Dendritic cell treated with granulocyte-macrophage colony-stimulating factor and Interleukin-4, amounts not matched to agents 40 ng/mL and 50 ng/mL, for 4 days (primary cell): ENCODE data around the gene MAB21L4.

Source experiments
- H3K27ac Mint-ChIP-seq: one replicate; pipeline ENCODE4 v1.8.0; 2022; ENCODE audit warnings: mild to moderate bottlenecking, mixed read lengths
- H3K27me3 Mint-ChIP-seq: one replicate; pipeline ENCODE4 v1.8.0; 2022; ENCODE audit warnings: mild to moderate bottlenecking, mixed read lengths
- H3K36me3 Mint-ChIP-seq: one replicate; pipeline ENCODE4 v1.8.0; 2022; ENCODE audit warnings: low read depth, mixed read lengths
- H3K4me1 Mint-ChIP-seq: one replicate; pipeline ENCODE4 v1.8.0; 2022; ENCODE audit warnings: low read depth, mixed read lengths
- H3K4me3 Mint-ChIP-seq: one replicate; pipeline ENCODE4 v1.8.0; 2022; ENCODE audit warnings: mild to moderate bottlenecking, moderate library complexity, mixed read lengths
- H3K9me3 Mint-ChIP-seq: one replicate; pipeline ENCODE4 v1.8.0; 2022; ENCODE audit warnings: mixed read lengths
- intact Hi-C: fragments of 100-400 bp; cut with micrococcal nuclease; formaldehyde crosslinking; loops from one replicate; pipeline ENCODE4 v1.15.0; 2022

MAB21L4 gene

DNA sequence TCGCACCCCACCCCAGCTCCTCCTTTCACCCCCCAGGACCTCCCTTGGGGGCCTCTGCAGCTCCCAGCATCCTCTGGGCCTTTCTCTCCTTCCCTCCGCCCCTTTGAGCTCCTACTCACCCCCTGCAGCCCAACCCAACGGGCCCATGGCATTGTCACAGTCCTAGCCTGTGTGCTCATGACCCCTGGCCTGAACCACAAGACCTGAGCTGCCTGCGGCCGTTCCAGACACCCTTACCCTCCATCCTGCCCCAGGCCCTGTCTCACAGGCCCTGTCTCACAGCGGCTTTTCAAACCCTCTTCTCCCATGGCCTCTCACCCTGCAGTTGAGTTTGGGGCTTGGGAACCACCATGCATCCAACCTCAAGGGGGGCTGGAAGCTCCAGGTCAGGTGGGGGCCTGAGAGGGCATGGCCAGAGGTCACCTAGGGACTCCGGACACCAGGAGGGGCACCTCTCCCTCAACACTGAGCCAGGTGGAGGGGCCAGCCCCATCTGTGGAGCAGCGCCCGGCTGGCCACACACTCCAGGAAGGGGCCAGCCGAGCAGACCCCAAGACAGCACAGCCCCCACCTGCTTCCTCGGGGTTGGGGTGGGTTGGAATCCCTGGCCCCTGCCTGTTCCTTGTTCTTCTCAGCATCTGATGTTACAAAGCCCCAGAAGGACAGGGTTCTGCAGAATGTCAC is 6.9 kb downstream of the MAB21L4 start:
- peaks cover 9% of the 10 kb centered on the region for H3K9me3 Mint-ChIP-seq
- intact Hi-C loops = no loop called here
- peaks cover 3% of the 10 kb centered on the region for H3K27me3 Mint-ChIP-seq
- H3K27ac Mint-ChIP-seq = no peak overlapping the region
- no peaks in the 10 kb centered on the region for H3K36me3 Mint-ChIP-seq
- peaks cover 19% of the 10 kb centered on the region for H3K4me1 Mint-ChIP-seq
- no peak overlapping the region for H3K4me3 Mint-ChIP-seq

DNA sequence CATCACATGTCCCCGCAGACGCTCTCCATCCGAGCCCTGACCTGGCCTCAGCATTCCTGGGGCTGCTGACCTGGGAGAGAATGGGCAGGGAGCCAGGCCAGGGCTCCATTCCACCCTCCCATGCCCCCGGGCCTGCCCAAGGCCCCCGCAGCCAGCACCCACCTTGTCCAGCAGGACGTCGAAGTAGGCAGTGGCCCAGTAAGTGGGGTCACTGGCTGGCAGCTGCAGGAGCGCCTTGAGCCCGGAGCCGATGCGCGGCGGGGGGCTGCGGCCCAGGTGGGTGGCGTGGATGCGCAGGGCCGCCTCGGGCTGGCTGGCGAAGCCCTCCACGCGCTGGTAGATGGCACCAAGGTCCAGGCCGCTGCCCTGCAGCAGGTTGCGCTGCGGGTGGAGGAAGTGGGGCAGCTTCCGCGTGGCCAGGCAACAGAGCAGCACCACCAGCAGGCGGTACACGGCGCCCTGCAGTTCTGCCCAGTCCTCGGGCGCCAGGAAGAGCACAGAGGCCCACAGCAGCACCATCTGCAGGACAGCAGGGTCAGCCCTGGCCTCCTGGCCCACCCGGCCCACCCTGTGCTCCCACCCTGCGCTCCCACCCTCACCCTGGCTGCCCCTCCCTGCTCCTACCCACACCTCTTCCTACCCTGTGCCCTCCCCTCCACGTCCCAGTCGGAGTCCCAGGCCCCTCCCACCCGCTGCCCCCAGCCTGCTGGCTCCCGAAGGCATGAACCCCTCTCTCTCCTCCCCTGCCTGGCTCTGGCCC is 7.6 kb downstream of the MAB21L4 start:
- Mint-ChIP-seq H3K4me3 (no peak overlapping the region), H3K27me3 (peaks cover 3% of the 10 kb centered on the region), H3K27ac (no peak overlapping the region), H3K4me1 (peaks cover 14% of the 10 kb centered on the region), H3K36me3 (no peaks in the 10 kb centered on the region), H3K9me3 (peaks cover 9% of the 10 kb centered on the region)
- intact Hi-C loops = no loop called here

DNA sequence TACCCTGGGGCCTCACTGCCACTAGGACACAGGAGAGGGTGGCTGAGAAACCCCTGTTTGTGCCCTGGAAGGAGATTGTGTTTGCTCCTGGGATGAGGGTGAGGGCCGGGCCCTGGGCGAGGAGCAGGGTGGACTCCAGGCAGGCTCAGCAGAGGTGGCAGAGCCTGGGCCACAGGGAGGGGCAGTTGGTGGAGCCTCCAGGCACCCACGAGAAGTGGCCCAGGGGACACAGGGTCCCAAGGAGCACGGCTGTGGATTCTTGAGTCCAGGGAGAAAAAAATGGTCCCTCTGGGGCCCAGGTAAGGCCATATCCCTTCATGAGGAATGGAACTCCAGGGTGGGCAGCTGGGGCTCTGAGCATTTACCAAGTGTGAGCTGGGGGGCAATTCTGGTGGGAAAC is 8.3 kb downstream of the MAB21L4 start:
- intact Hi-C loops = no loop called here
- Mint-ChIP-seq H3K4me1 (peaks cover 14% of the 10 kb centered on the region), H3K9me3 (peaks cover 9% of the 10 kb centered on the region), H3K4me3 (no peak overlapping the region), H3K27me3 (peaks cover 3% of the 10 kb centered on the region), H3K27ac (no peak overlapping the region), H3K36me3 (no peaks in the 10 kb centered on the region)

DNA sequence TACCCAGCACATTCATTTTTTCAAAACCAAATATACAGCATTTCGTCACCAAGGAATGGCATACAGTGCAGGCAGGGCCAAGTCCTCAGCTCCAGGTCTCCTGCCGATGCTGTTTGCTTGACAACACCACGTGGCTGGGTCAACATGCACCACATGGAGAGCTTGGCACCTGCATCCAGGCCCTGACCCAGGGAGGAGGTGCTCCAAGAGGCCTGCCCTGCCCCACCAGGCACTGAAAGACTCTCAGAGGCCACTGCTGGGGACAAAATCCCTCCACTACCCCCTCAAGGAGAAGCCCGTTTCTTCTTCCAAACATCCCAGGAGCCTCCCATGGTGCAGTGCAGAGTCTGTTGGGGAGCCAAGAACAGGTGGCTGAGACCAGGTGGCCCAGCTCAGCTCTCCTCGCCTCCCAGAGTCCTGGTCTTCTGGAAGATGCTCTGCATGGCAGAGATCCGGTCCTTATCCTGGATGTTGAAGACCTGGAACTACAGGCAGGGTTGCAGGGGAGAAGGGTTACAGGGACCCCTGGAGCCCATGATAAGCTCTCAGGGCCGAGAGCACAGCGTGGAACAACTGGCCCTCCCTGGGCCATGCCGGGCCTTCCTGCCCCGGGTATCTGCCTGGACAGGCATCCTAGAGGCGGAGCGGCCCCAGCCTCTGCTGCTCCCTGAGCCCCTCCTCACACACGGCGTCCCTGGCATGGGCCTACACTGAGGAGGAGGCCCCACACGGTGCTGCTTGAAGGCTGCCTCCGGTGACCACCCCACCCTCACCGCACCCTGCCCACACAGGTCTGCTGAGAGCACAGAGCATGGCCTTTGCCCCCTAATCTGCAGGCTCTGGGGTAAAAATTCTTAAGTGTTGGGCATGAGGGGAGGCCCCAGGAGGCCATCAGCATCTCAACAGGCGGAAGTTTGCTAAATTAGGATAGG is 9.0 kb downstream of the MAB21L4 start:
- H3K4me1 Mint-ChIP-seq = peaks cover 14% of the 10 kb centered on the region
- H3K4me3 Mint-ChIP-seq = no peak overlapping the region
- H3K36me3 Mint-ChIP-seq = no peaks in the 10 kb centered on the region
- peaks cover 9% of the 10 kb centered on the region for H3K9me3 Mint-ChIP-seq
- intact Hi-C loops = no loop called here
- no peak overlapping the region for H3K27ac Mint-ChIP-seq
- peaks cover 3% of the 10 kb centered on the region for H3K27me3 Mint-ChIP-seq

DNA sequence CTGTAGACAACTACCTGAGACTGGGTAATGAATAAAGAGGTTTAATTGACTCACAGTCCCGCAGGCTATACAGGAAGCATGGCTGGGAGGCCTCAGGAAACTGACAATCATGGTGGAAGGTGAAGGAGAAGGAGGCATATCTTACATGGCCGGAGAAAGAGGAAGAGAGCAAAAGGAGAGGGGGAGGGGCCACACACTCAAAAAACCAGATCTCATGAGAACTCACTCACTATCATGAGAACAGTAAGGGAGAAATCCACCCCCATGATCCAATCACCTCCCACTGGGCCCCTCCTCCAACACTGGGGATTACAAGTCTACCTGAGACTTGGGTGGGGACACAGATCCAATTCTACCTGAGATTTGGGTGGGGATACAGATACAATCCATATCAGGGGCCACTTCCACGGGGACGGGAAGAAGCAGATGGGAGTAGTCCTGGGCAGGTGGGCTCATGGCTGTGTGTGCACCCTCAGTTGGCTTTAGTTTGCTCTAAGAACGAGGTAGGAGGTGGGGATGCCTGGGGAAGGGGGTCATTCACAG is 9.9 kb downstream of the MAB21L4 start:
- Mint-ChIP-seq H3K4me1 (peaks cover 14% of the 10 kb centered on the region), H3K9me3 (peaks cover 9% of the 10 kb centered on the region), H3K36me3 (no peaks in the 10 kb centered on the region), H3K27me3 (peaks cover under 1% of the 10 kb centered on the region), H3K4me3 (no peak overlapping the region), H3K27ac (no peak overlapping the region)
- intact Hi-C loops = no loop called here

DNA sequence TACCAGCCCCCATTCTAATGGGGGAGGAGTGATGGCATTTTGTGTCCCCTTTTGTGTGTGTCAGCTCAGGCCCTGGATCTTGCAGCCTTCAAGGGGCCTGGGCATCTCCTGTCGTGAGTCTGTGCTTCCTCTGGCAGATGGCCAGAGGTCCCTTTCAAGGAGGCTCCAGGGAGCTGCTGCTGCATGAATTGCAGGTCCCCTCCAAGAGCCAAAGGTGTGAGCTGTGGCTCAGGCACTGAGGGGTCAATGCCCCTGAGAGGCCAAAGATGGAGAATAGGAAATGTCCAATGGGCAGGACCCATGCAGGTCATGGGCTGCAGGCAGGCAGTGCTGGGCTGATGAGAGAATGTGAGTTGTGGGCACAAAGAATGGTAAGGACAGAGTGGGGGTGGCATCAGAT is 10.4 kb downstream of the MAB21L4 start:
- Mint-ChIP-seq H3K27me3 (no peaks in the 10 kb centered on the region), H3K27ac (no peak overlapping the region), H3K36me3 (no peaks in the 10 kb centered on the region), H3K9me3 (peaks cover 9% of the 10 kb centered on the region), H3K4me1 (peaks cover 14% of the 10 kb centered on the region), H3K4me3 (no peak overlapping the region)
- intact Hi-C loops = no loop called here

DNA sequence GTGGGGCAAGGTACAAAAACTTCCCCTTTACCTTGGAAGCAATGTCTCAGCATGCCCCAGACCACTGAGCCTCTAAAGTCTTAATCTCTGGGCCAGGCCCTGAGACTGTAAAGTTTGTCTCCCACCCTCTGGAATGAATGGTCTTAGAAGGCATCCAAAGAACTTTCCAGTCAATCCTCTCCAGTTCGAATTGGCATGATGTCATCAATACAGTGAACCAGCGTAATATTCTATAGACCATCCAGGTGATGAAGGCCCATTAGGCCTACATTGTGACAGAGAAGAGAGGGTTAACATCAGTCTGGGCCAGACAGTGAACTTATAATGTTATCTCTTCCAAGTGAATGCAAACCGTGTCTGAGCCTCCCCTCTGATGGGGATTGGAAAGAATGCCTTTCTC is 11.2 kb downstream of the MAB21L4 start:
- H3K27ac Mint-ChIP-seq = no peak overlapping the region
- no peak overlapping the region for H3K4me3 Mint-ChIP-seq
- no peaks in the 10 kb centered on the region for H3K36me3 Mint-ChIP-seq
- no peaks in the 10 kb centered on the region for H3K27me3 Mint-ChIP-seq
- H3K9me3 Mint-ChIP-seq = peaks cover 9% of the 10 kb centered on the region
- peaks cover 14% of the 10 kb centered on the region for H3K4me1 Mint-ChIP-seq
- intact Hi-C loops = no loop called here

DNA sequence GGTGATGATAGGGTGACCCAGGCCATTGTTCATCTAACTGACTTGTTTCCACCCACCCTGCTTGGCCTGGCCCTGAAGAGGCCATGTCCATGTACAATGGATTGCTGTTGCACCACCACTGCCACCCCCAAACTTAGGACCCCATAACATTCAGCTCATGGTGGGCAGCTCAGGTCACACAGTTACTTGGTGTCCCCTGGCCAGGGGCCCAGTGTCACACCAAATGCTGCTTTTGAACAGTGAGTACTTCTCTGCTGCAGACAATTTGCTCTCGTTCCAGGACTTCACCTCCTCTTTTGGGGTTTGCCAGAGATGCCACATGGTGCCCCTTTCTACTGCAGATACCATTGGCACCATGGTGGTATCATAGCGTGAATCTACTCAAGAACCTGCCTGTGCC is 11.7 kb downstream of the MAB21L4 start:
- no peak overlapping the region for H3K4me3 Mint-ChIP-seq
- peaks cover 9% of the 10 kb centered on the region for H3K9me3 Mint-ChIP-seq
- H3K27me3 Mint-ChIP-seq = no peaks in the 10 kb centered on the region
- no peak overlapping the region for H3K27ac Mint-ChIP-seq
- H3K36me3 Mint-ChIP-seq = no peaks in the 10 kb centered on the region
- peaks cover 14% of the 10 kb centered on the region for H3K4me1 Mint-ChIP-seq
- intact Hi-C loops = no loop called here

DNA sequence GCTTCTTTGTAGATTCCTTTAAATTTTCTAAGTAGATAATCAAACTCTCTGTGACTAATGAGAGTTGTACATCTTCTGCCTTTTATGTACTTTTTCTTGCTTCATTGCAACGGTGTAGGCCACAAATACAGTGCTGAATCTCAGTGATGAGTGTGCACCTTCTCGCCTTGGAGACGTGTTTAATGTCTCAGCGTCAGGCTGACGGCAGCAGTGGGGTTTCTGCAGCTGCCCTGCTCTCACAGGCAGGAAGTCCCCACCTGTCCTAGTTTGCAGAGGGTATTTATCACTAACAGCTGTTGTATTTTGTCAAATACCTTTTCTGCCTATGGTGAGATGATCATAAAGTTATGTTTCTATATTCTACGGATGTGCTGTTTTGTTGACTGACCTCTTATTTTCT is 14.0 kb downstream of the MAB21L4 start:
- Mint-ChIP-seq H3K9me3 (peaks cover 9% of the 10 kb centered on the region), H3K4me1 (peaks cover 14% of the 10 kb centered on the region), H3K27ac (no peak overlapping the region), H3K4me3 (no peak overlapping the region), H3K36me3 (no peaks in the 10 kb centered on the region), H3K27me3 (no peaks in the 10 kb centered on the region)
- intact Hi-C loops = no loop called here

DNA sequence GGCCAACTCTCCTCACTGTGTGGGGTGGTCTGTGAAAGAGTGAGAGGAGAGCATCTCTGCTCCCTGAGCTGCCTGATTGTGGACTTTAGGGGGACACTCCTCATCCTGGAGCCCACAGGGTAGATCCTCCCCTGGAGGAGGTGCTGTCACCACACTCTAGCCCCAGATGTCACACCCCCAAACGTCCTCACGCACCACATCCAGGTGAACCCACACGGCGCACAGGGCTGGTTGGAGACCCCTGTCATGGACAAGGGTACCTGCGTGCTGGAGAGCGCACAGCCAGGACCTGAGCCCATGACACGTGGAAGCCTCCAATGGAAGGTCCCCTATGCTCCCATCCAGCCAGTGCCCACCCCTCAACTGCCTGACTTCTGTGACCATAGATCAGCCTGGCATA is 16.9 kb downstream of the MAB21L4 start:
- Mint-ChIP-seq H3K27ac (no peak overlapping the region), H3K36me3 (no peaks in the 10 kb centered on the region), H3K4me3 (no peak overlapping the region), H3K4me1 (no peaks in the 10 kb centered on the region), H3K27me3 (no peaks in the 10 kb centered on the region), H3K9me3 (no peaks in the 10 kb centered on the region)
- intact Hi-C loops = no loop called here

DNA sequence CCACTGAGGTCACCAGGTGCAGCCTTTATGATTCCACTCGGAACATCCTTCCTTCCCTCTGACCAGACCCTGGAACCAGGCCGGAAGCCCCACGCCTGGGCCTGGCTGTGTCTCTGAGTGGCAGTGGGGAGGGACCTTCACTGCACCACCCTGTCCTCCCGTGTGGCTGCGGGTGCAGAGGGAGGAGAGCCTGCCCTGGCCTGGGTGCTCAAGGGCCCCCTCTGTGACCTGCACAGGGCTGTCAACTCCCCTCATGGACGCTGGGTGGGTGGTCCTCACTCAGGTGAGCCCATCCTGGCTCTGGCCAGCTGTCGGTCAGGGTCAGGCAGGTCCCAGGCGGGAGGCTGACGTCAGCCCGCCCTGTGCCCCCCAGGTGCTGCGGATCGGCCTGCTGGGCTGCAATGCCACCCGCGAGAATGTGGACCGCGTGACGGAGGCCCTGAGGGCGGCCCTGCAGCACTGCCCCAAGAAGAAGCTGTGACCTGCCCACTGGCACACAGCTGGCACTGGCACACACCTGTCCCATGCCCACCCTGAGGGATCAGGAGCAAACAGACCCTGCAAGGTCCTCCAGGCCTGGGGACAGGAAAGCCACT is 17.5 kb downstream of the MAB21L4 start:
- Mint-ChIP-seq H3K4me3 (no peak overlapping the region), H3K36me3 (no peaks in the 10 kb centered on the region), H3K27me3 (no peaks in the 10 kb centered on the region), H3K4me1 (no peaks in the 10 kb centered on the region), H3K27ac (no peak overlapping the region), H3K9me3 (no peaks in the 10 kb centered on the region)
- intact Hi-C loops = no loop called here

DNA sequence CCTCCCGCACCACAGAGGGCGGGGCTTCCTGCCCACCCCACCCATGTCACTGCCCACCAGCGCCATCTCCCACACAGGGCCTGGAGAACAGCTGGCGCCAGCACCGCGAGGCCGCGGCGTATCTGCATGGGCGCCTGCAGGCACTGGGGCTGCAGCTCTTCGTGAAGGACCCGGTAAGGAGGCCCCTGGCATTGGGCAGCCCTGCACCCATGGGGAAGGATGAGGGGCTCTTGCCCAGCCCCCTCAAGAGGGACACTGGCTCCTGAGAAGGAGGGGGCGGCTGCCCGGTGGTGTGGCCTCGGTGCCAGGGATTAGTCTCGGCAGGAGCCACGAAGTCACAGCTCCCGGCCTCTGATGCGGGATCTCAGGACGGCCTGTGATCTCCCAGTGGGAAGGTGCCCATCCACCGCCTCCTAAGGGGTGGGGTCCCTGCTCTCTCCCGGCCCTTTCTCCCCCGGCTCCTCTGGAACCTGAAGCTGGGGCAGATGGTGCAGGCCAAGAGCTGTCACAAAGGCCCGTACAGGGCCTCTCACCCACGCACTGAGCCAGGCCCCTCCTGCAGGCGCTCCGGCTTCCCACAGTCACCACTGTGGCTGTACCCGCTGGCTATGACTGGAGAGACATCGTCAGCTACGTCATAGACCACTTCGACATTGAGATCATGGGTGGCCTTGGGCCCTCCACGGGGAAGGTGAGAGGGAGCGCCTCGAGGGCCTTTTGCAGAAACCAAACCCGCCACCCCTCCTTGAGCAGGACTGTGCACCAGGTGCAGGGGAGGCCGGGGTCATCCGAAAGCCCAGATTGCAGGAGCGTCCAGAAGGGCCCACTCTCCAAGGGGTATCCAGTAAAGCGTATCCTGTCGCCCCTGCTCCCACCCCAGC is 18.3 kb downstream of the MAB21L4 start:
- Mint-ChIP-seq H3K36me3 (no peaks in the 10 kb centered on the region), H3K4me3 (no peak overlapping the region), H3K9me3 (no peaks in the 10 kb centered on the region), H3K4me1 (no peaks in the 10 kb centered on the region), H3K27ac (no peak overlapping the region), H3K27me3 (no peaks in the 10 kb centered on the region)
- intact Hi-C loops = no loop called here
